Endothelial cell of umbilical vein (primary cell): ENCODE measurements around the gene LAP3.

Experiments
- EZH2 ChIP-seq: IDR thresholded peaks from 2 replicates; pipeline ENCODE4 v1.6.1; 2012; ENCODE audit warnings: borderline replicate concordance, low read depth, mild to moderate bottlenecking, moderate library complexity, low read length, inconsistent platforms; ENCODE audit not compliant: severe bottlenecking
- GATA2 ChIP-seq: IDR thresholded peaks from 2 replicates; pipeline ENCODE4 v1.7.0; 2011; ENCODE audit warnings: low read depth, mild to moderate bottlenecking, moderate library complexity, mixed read lengths, low read length; ENCODE audit not compliant: insufficient read length, insufficient read depth
- JUN ChIP-seq: IDR thresholded peaks from 2 replicates; pipeline ENCODE4 v1.6.1; 2011; ENCODE audit warnings: borderline replicate concordance, low read depth; ENCODE audit not compliant: insufficient read length, insufficient read depth
- POLR2A ChIP-seq: IDR thresholded peaks from 2 replicates; pipeline ENCODE4 v1.6.1; 2012; ENCODE audit warnings: low read depth, mild to moderate bottlenecking, control low read depth, low read length
- POLR2AphosphoS5 ChIP-seq: IDR thresholded peaks from 2 replicates; pipeline ENCODE4 v1.6.1; 2012; ENCODE audit warnings: low read depth, mild to moderate bottlenecking, control low read depth, low read length, moderate library complexity; ENCODE audit not compliant: insufficient read depth
- TF ChIP-seq, protein P1 (sequence below), 2 donors: IDR thresholded peaks; 1 replicate in 1 of 2; 2 replicates in 1 of 2; pipeline ENCODE4 v1.5.1; 2011; ENCODE audit warnings: low read length in 2 of 2, mild to moderate bottlenecking in 2 of 2, moderate library complexity in 2 of 2, control low read depth in 1 of 2, inconsistent platforms in 1 of 2, low read depth in 1 of 2; ENCODE audit not compliant: insufficient read depth in 1 of 2; ENCODE audit errors: extremely low read depth in 1 of 2

DNA sequence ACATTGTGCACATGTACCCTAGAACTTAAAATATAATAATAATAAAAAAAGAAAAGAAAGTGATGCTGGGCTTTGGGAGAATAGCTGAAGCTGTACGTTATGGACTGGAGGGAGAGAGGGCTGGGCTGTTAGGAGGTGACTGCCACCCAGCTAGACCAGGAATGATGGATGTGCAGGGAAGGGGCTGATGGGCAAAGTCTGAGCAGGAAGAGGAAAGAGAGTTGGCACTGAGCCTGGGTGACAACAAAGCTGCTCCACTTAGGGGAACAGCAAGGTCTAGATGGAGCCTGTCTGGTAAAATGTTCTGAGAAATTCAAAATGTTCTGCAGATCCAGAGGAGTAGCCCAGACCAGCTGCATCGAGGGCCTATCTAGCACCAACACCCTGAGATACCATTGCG is 69.7 kb downstream of the LAP3 start:
- TF ChIP-seq POLR2A: no peak
- no peak for TF ChIP-seq JUN
- TF ChIP-seq, protein P1, sequence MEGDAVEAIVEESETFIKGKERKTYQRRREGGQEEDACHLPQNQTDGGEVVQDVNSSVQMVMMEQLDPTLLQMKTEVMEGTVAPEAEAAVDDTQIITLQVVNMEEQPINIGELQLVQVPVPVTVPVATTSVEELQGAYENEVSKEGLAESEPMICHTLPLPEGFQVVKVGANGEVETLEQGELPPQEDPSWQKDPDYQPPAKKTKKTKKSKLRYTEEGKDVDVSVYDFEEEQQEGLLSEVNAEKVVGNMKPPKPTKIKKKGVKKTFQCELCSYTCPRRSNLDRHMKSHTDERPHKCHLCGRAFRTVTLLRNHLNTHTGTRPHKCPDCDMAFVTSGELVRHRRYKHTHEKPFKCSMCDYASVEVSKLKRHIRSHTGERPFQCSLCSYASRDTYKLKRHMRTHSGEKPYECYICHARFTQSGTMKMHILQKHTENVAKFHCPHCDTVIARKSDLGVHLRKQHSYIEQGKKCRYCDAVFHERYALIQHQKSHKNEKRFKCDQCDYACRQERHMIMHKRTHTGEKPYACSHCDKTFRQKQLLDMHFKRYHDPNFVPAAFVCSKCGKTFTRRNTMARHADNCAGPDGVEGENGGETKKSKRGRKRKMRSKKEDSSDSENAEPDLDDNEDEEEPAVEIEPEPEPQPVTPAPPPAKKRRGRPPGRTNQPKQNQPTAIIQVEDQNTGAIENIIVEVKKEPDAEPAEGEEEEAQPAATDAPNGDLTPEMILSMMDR (IDR thresholded peaks at IDR 0.05; ENCODE audit: extremely low read depth in 1 of 2, insufficient read depth in 1 of 2, low read depth in 1 of 2, low read length in 2 of 2): no peak
- TF ChIP-seq POLR2AphosphoS5: no peak
- no peak for TF ChIP-seq EZH2
- no peak for TF ChIP-seq GATA2
